22Rv1 (cell line): ENCODE measurements around the gene ALOX15.

ENCODE experiments used
- ZFX ChIP-seq: fragments of 450-650 bp; IDR thresholded peaks from 2 replicates; pipeline ENCODE4 v1.6.1; 2017; ENCODE audit warnings: antibody characterized with exemption, borderline replicate concordance
- TF ChIP-seq, protein P1 (sequence below): fragments of 450-650 bp; IDR thresholded peaks from 2 replicates; pipeline ENCODE4 v1.5.1; 2017; ENCODE audit warnings: mild to moderate bottlenecking

DNA sequence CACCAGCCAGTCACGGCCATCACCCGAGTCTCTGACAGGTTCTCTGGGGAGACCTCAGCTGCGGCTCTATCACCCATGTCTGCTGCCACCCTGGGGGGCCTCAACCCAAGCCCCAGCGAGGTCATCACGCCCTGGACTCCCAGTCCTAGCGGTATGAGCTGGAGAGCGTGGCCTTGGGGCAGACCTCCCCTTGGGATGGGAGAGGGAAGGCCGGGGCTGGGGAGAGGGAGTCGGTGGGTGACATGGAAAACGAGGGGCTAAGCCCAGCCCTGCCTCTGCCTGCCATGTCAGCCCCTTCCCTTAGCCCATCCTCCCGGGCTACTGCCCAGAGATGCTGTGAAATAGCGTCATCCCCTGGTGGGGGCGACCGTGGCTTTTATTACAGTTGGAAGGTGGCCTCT lies 48.5 kb downstream of the ALOX15 start:
- TF ChIP-seq, protein P1, sequence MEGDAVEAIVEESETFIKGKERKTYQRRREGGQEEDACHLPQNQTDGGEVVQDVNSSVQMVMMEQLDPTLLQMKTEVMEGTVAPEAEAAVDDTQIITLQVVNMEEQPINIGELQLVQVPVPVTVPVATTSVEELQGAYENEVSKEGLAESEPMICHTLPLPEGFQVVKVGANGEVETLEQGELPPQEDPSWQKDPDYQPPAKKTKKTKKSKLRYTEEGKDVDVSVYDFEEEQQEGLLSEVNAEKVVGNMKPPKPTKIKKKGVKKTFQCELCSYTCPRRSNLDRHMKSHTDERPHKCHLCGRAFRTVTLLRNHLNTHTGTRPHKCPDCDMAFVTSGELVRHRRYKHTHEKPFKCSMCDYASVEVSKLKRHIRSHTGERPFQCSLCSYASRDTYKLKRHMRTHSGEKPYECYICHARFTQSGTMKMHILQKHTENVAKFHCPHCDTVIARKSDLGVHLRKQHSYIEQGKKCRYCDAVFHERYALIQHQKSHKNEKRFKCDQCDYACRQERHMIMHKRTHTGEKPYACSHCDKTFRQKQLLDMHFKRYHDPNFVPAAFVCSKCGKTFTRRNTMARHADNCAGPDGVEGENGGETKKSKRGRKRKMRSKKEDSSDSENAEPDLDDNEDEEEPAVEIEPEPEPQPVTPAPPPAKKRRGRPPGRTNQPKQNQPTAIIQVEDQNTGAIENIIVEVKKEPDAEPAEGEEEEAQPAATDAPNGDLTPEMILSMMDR, result no peak
- no peak for TF ChIP-seq ZFX
